HG03558 (cell line): ENCODE results near the gene SV2C.

ENCODE experiments used
- ATAC-seq: cut with Tn5 transposase; IDR thresholded peaks from one replicate; pipeline ENCODE4 v1.9.1; 2021; ENCODE audit warnings: moderate number of reproducible peaks; ENCODE audit not compliant: unreplicated experiment; ENCODE audit errors: extremely low read depth

The SV2C gene

DNA sequence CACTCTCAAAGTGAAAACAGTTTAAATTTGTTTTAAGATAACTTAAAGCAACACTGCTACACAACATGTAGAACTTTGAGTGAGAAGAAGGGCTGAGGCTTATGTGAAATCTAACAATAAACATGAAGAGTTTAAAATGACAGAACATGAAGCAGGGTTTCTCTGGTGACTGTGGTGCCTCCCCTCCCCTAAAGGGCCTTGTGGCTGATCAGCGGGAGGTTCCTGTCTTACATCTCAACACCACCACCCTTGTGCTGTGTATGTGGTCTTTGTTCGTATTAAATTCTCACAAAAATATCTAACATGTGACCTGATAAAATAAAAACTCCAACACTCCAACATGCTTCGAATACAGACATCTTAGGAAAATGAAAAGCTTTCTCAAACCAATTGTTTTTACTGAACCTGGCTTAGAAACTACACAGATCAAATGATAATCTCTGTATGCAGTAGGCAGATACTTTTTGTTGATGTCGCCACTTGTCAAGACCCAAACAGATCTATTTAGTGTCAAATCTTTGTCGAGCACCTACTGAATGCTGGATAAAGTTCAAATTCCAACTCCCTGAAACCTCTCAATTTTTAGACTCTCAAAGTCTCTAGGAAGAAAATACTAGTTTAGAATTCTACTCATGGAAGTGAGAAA, 310.0 kb downstream of the SV2C start:
- ATAC-seq = no peak

DNA sequence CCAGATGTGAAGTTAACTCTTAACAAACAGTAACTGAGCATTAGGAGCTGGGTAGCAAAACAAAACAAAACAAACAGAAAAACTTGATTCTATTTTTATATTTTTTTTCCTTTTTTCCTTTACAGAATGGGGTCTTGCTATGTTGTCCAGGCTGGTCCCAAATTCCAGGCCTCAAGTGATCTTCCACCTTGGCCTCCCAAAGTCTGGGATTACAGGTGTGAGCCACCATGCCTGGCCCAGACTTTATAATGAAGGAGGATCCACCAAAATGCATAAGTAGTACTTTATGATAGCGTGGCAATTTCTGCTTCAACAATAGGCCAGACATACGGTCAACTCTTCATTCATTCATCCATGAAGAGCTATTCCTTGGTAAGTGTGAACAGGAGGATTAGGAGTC, 314.0 kb downstream of the SV2C start:
- no peak for ATAC-seq

DNA sequence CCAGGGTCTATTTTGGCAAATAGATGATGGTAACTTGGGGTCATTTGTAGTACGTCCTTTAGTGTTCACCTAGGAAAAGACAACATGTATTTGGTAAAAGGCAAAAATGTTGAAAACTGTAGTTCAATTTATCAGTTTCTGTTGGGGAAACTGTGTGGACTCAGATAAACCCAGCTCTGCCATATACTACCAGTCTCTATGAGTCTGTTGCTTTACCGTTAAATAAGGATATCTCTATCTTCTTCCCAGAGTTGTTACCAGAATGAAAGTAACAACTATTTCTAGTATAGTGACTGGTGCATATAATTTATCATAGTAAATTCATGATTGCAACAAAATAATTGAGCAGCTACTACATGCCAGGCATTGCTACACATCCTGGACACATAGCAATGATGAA, 316.1 kb downstream of the SV2C start:
- ATAC-seq = no peak

GRCh38 chr5:76400466-76400865, 317.3 kb downstream of the SV2C start:
- ATAC-seq = no peak

GRCh38 chr5:76401801-76402250, 318.6 kb downstream of the SV2C start:
- no peak for ATAC-seq

- peak; percentile 17 for ATAC-seq
Measured at GRCh38 chr5:76402251-76402885, 319.2 kb downstream of the SV2C start.

GRCh38 chr5:76402886-76403765, 319.9 kb downstream of the SV2C start, which contains the start of gene IQGAP2:
TSS of gene IQGAP2 (plus strand) at chr5:76403285. CDS start at chr5:76403546, 261 bp downstream.
- peak; percentile 35 for ATAC-seq
